Fibroblast of pulmonary artery (primary cell): ENCODE results near the gene CADM1.
"Not testable (repeated sequence)": the region's sequence is repeated elsewhere in the genome, so short reads cannot be mapped to it uniquely, and the experiment has no call there.

Experiments used
- DNase-seq: peaks from one replicate; pipeline ENCODE4 v3.0.0-alpha.2; 2010; ENCODE audit warnings: low read depth
- H3K4me3 ChIP-seq: replicated peaks from 2 replicates; pipeline ENCODE4 v1.5.1; 2011; ENCODE audit warnings: low read depth, mild to moderate bottlenecking, control low read depth, low read length, moderate library complexity
- CTCF ChIP-seq: IDR thresholded peaks from 2 replicates; pipeline ENCODE4 v1.5.1; 2011; ENCODE audit warnings: mild to moderate bottlenecking, control low read depth, low read length, inconsistent platforms; ENCODE audit errors: missing control alignments

CADM1 gene

DNA sequence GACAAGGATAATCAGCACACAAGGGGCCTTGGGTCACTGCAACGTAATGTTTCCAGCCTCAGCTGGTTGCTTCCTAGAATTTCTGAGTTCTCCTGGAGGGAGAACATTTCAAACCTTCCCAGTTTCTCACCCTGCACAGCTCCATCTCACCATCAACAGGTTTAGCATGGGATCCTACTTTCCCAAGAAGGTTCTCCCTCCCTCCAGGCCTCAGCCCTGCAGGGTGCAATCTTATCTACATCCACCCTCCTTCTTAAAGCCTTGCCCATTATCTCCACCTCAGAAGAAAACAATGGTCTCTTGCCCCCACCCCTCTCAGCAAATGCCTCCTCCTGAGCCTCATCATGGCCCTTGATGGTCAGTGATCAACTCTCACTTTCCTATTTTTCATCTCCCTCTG is 23.6 kb downstream of the CADM1 start:
- no peak for TF ChIP-seq CTCF
- H3K4me3 ChIP-seq, result no peak overlapping the region
- DNase-seq, result no peak

DNA sequence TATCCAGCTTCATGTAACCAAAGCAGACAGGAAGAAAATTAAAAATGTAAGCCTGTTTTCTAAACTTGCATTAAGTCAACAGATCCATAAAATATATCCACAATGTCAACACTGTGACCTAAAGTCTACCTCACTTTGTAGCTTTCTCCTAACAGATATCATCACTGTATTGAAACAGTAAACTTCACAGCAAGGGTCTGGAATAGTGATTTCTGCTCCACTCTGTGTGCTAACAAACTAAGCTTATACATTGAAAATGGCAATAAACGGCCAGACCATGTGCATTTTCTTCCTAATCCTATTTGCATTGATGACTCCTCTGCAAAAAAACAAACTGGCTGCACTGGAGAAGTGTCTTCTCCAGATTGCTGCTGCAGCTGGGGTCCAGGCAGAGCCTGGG is 26.8 kb downstream of the CADM1 start:
- no peak for TF ChIP-seq CTCF
- DNase-seq, result no peak
- no peak overlapping the region for H3K4me3 ChIP-seq

GRCh38 chr11:115476463-115477286 is 27.5 kb downstream of the CADM1 start:
- H3K4me3 ChIP-seq, result no peak overlapping the region
- no peak for DNase-seq
- no peak for TF ChIP-seq CTCF

- no peak for DNase-seq
- H3K4me3 ChIP-seq, result no peak overlapping the region
- no peak for TF ChIP-seq CTCF
These were observed 28.7 kb downstream of the CADM1 start for GRCh38 chr11:115475564-115475963.

DNA sequence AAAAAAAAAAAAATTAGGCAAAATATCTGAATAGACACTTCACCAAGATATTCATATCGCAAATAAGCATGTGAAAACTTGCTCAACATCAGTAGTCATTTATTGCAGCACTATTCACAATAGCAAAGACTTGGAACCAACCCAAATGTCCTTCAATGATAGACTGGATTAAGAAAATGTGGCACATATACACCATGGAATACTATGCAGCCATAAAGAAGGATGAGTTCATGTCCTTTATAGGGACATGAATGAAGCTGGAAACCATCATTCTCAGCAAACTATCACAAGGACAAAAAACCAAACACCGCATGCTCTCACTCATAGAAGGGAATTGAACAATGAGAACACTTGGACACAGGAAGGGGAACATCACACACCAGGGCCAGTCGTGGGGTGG is 29.9 kb downstream of the CADM1 start:
- not testable (repeated sequence) for DNase-seq

DNA sequence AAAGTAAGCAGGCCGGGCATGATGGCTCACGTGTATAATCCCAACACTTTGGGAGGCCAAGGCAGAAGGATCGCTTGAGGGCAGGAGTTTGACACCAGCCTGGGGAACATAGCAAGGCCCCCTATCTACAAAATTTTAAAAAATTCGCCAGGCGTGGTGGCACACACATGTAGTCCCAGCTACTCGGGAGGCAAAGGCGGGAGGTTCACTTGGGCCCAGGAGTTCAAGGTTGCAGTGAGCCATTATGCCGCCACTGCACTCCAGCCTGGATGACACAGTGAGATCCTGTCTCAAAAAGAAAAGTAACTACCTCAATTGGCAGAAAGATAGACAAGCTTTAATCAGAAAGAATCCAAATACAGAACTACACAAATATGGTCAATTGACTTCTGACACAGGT is 31.0 kb downstream of the CADM1 start:
- DNase-seq, result no peak
- H3K4me3 ChIP-seq, result no peak overlapping the region
- no peak for TF ChIP-seq CTCF

More for the DNA sequence above, 29.9 kb downstream of the CADM1 start:
- H3K4me3 ChIP-seq, result not testable (repeated sequence)

- no peak for TF ChIP-seq CTCF
- H3K4me3 ChIP-seq, result no peak overlapping the region
These were observed 32.8 kb downstream of the CADM1 start for GRCh38 chr11:115471367-115471766.

More at GRCh38 chr11:115471367-115471766, 32.8 kb downstream of the CADM1 start:
- no peak for DNase-seq
